ENCODE measurements around the gene TMEM43. TPM values are rescaled to one million over a fixed set of nuclear protein-coding genes. Genes with fewer than 3 reads are reported as not detected.

Gene TMEM43
- polyA plus RNA-seq, 1 of the 3 experiments (the other 2 are of a cell fraction) = 105 TPM

DNA sequence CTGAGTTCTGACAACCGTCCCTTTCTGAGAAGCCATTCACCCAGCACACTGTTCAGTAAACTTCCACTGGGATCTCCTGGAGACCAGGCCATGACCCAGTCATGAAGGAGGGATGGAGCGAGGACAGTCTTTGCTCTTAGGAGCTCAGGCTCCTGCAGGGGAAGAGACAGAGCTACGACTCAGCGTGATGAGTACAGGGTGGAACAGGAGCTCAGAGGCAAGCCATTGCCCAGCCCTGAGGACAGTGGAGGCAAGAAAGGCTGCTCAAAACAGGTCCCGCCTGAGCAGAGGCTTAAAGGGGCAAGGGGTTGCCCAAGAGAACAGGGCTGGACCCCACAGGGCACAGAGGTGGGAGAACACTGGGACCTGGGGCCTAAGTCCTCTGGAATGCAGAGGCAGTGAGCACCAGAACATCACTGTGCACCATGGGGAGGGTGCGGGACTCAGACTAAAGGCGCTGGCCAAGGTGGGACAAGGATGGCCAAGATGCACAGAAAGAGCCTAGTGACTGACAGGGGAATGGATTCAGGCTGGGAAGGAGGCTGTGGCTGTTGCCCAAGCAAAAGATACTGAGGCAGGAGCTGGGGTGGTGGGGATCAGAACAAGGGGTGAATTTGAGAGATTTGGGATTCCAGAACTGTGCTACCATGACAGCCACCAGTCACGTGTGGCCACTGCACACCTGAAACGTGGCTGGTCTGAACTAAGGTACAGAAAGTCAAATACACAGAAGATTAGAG is 25.8 kb downstream of the TMEM43 start:
- Histone ChIP-seq H3K27me3 (ENCODE audit: insufficient read depth) (no peaks in the 10 kb centered on the region), H3K9me3 (no peaks in the 10 kb centered on the region), H3K9me2 (no peaks in the 10 kb centered on the region), H3F3A (replicated peaks; ENCODE audit: insufficient read depth) (peaks cover 2% of the 10 kb centered on the region), H4K20me1 (ENCODE audit: insufficient read depth) (0 out of 2 replicates have a peak, but pooled peaks cover 9% of the 10 kb centered on the region), H3K27ac (ENCODE audit: low read depth in 2 of 2, low read length in 1 of 2) (no peak overlapping the region), H3K4me1 (ENCODE audit: control insufficient read depth in 1 of 2, insufficient read depth in 2 of 2, low read depth in 1 of 2, low read length in 1 of 2) (peaks cover 2% of the 10 kb centered on the region in 2 experiments; a peak in 2 of 4 replicates), H3K36me3 (replicated peaks in 1 of 2; ENCODE audit: control insufficient read depth in 1 of 2, insufficient read depth in 2 of 2, low read length in 1 of 2) (peaks cover 36 to 78% of the 10 kb centered on the region in 2 experiments), H3K4me2 (no peak overlapping the region), H2AFZ (ENCODE audit: low read depth) (no peak overlapping the region), H3K9ac (no peak overlapping the region), H3K79me2 (ENCODE audit: insufficient read depth) (peaks cover 18% of the 10 kb centered on the region; the same call in 1 of the 2 replicates), H3K4me3 (ENCODE audit: low read depth in 2 of 2, low read length in 1 of 2) (no peak overlapping the region)
- TF ChIP-seq SMC3 (IDR thresholded peaks at IDR 0.05; ENCODE audit: low read depth, low read length) = no peak
- TF ChIP-seq FOXM1 (IDR thresholded peaks at IDR 0.05; ENCODE audit: low read depth) = no peak
- TF ChIP-seq EP300 (IDR thresholded peaks at IDR 0.05; ENCODE audit: borderline replicate concordance in 1 of 2, low read depth in 1 of 2, low read length in 1 of 2) = no peak
- no peak for TF ChIP-seq MEF2A (IDR thresholded peaks at IDR 0.05; ENCODE audit: borderline replicate concordance, low read depth)
- TF ChIP-seq CHD2 (IDR thresholded peaks at IDR 0.05; ENCODE audit: low read length, partially characterized antibody) = no peak
- no peak for TF ChIP-seq RCOR1 (IDR thresholded peaks at IDR 0.05; ENCODE audit: low read length)
- no peak for TF ChIP-seq NRF1 (IDR thresholded peaks at IDR 0.05; ENCODE audit: low read depth, low read length)
- TF ChIP-seq, protein P1, sequence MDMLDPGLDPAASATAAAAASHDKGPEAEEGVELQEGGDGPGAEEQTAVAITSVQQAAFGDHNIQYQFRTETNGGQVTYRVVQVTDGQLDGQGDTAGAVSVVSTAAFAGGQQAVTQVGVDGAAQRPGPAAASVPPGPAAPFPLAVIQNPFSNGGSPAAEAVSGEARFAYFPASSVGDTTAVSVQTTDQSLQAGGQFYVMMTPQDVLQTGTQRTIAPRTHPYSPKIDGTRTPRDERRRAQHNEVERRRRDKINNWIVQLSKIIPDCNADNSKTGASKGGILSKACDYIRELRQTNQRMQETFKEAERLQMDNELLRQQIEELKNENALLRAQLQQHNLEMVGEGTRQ (IDR thresholded peaks at IDR 0.05; ENCODE audit: borderline replicate concordance, low read depth, low read length) = no peak
- TF ChIP-seq, protein P2, sequence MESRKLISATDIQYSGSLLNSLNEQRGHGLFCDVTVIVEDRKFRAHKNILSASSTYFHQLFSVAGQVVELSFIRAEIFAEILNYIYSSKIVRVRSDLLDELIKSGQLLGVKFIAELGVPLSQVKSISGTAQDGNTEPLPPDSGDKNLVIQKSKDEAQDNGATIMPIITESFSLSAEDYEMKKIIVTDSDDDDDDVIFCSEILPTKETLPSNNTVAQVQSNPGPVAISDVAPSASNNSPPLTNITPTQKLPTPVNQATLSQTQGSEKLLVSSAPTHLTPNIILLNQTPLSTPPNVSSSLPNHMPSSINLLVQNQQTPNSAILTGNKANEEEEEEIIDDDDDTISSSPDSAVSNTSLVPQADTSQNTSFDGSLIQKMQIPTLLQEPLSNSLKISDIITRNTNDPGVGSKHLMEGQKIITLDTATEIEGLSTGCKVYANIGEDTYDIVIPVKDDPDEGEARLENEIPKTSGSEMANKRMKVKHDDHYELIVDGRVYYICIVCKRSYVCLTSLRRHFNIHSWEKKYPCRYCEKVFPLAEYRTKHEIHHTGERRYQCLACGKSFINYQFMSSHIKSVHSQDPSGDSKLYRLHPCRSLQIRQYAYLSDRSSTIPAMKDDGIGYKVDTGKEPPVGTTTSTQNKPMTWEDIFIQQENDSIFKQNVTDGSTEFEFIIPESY (IDR thresholded peaks at IDR 0.05; ENCODE audit: borderline replicate concordance, low read depth) = no peak
- no peak for TF ChIP-seq TEAD4 (IDR thresholded peaks at IDR 0.05; ENCODE audit: borderline replicate concordance, insufficient read depth)
- no peak for TF ChIP-seq NFIC (IDR thresholded peaks at IDR 0.05; ENCODE audit: borderline replicate concordance)
- TF ChIP-seq GATA2 (CRISPR knock-in tag; IDR thresholded peaks at IDR 0.05) = no peak
- TF ChIP-seq FOSL2 (IDR thresholded peaks at IDR 0.05; ENCODE audit: borderline replicate concordance, low read depth) = no peak
- TF ChIP-seq MXI1 (IDR thresholded peaks at IDR 0.05; ENCODE audit: low read depth, low read length) = no peak
- TF ChIP-seq ELF1 (IDR thresholded peaks at IDR 0.05) = no peak
- TF ChIP-seq FOXJ3 (CRISPR knock-in tag; IDR thresholded peaks at IDR 0.05) = no peak
- POLR2A ChIA-PET = interaction anchor here (0.9 kb wide), 1 partner anchor 28 kb away, joined by 4 read pairs; the partner anchor contains the start of genes LSM3 and XPC
- CTCF ChIA-PET = interaction anchor here (0.8 to 2.3 kb wide), 3 partner anchors 8 to 254 kb away, joined by 3 to 7 read pairs (median 3); no protein-coding TSS in a partner anchor
- WGBS (ENCODE audit: low lambda C conversion rate) = 94% methylated on average over 9 of the region's 9 CpGs
- DNase-seq = no peak
